H1 (cell line): ENCODE results near the gene MRPS35. TPM values are rescaled to one million over a fixed set of nuclear protein-coding genes. Genes with fewer than 3 reads are reported as not detected.

Source experiments
- SIN3A ChIP-seq, 2 experiments: IDR thresholded peaks in 1 of 2; conservative IDR thresholded peaks in 1 of 2; 2 replicates each; pipeline ENCODE4 v1.6.1; 2011 to 2012; ENCODE audit warnings: low read length in 2 of 2, improper control_type of control experiment in 1 of 2, low read depth in 1 of 2, mild to moderate bottlenecking in 1 of 2
- polyA plus RNA-seq, 7 experiments: library from polyadenylated mRNA; depleted of rRNA in 3 of 7; stranded (reverse) in 5 of 7; unstranded in 2 of 7; fragments of >200 nt in 5 of 7; fragments of 200-250 nt in 2 of 7; gene quantifications; 1 replicate in 5 of 7; 2 replicates in 1 of 7; 4 replicates in 1 of 7; pipeline versions ENCODE4 v1.2.1 to v1.2.3, GENCODE V29; 2011 to 2013; ENCODE audit warnings: missing spikeins in 2 of 7, mixed read lengths in 2 of 7
- total RNA-seq: library from RNA; stranded (reverse); fragmentation: NEBNext Ultra II Directional; extraction: Animal tissue kit (Norgen Biotek cat#: 25700); gene quantifications from 2 replicates; pipeline ENCODE4 v1.2.1, GENCODE V29; 2021

Gene MRPS35
- total and polyA plus RNA-seq, 2 of the 8 experiments (the other 6 are each of a cell fraction or from before 2014, with no cell fraction given): 26.8 to 47.9 TPM

DNA sequence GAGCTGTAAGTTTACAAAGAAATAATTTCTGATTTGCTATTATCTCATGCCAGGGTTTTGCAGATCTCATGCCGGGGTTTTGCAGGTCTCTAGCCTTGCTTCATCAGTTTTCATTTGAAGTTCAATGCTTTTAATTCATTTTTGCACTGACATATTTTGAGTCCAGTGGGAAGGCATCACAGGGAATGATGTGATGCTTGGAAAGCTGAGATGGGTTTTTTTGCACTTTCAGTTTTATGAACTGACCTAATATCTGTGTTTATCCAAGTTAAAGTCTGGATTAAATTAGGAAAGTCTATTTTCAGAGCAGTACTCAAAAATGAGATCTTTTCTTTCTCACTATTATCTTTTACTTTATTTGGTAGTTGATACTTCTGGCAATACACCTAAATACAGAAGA lies 38.0 kb upstream of the MRPS35 start (continued):
- TF ChIP-seq SIN3A (conservative IDR thresholded peaks at IDR 0.05 in 1 of 2, IDR thresholded peaks at IDR 0.05 in 1 of 2; ENCODE audit: low read depth in 1 of 2, low read length in 2 of 2): no peak
